ENCODE data around the gene KCNE5.

KCNE5 gene

GRCh38 chrX:109635146-109635545 is 10.2 kb upstream of the KCNE5 start:
- peak; percentile 18; the same call in 1 of the 2 replicates for TF ChIP-seq CTCF (conservative IDR thresholded peaks at IDR 0.05; ENCODE audit: low read depth)
- POLR2A ChIA-PET (ENCODE audit: low non-redundant PET), result no interaction called here
- DNase-seq (ENCODE audit: low spot score), result peak; percentile 3
- no peak overlapping the region for H3K27ac ChIP-seq
- CTCF ChIA-PET, result interaction anchor here (0.7 kb wide), 1 partner anchor 405 kb away, joined by 3 read pairs; no protein-coding TSS in a partner anchor

- peak; percentile 19 for DNase-seq (ENCODE audit: low spot score)
- no peak overlapping the region for H3K27ac ChIP-seq
- TF ChIP-seq CTCF (conservative IDR thresholded peaks at IDR 0.05; ENCODE audit: low read depth), result peak; percentile 19; the same call in 1 of the 2 replicates
- ChIA-PET CTCF (interaction anchor here (0.8 kb wide), 1 partner anchor 147 kb away, joined by 6 read pairs; no protein-coding TSS in a partner anchor), POLR2A (ENCODE audit: low non-redundant PET) (no interaction called here)
Measured at GRCh38 chrX:109632906-109633504, 8.0 kb upstream of the KCNE5 start.

- no peak for TF ChIP-seq CTCF (conservative IDR thresholded peaks at IDR 0.05; ENCODE audit: low read depth)
- POLR2A ChIA-PET (ENCODE audit: low non-redundant PET), result no interaction called here
- no peak overlapping the region for H3K27ac ChIP-seq
- CTCF ChIA-PET, result no interaction called here
- no peak for DNase-seq (ENCODE audit: low spot score)
Measured at GRCh38 chrX:109629310-109629709, 4.3 kb upstream of the KCNE5 start.

GRCh38 chrX:109626637-109627036 is 1.7 kb upstream of the KCNE5 start:
- TF ChIP-seq CTCF (conservative IDR thresholded peaks at IDR 0.05; ENCODE audit: low read depth), result no peak
- ChIA-PET CTCF (no interaction called here), POLR2A (ENCODE audit: low non-redundant PET) (no interaction called here)
- no peak for DNase-seq (ENCODE audit: low spot score)
- H3K27ac ChIP-seq, result no peak overlapping the region

GRCh38 chrX:109623997-109624396 is 975 bp downstream of the KCNE5 start:
- ChIA-PET CTCF (no interaction called here), POLR2A (ENCODE audit: low non-redundant PET) (no interaction called here)

GRCh38 chrX:109622270-109622669 is 2.7 kb downstream of the KCNE5 start:
- no peak overlapping the region for H3K27ac ChIP-seq
- DNase-seq (ENCODE audit: low spot score), result no peak
- TF ChIP-seq CTCF (conservative IDR thresholded peaks at IDR 0.05; ENCODE audit: low read depth), result no peak
- POLR2A ChIA-PET (ENCODE audit: low non-redundant PET), result no interaction called here
- CTCF ChIA-PET, result interaction anchor here (0.6 kb wide), 1 partner anchor 112 kb away, joined by 3 read pairs; no protein-coding TSS in a partner anchor

More at GRCh38 chrX:109623997-109624396, 975 bp downstream of the KCNE5 start:
- TF ChIP-seq CTCF (conservative IDR thresholded peaks at IDR 0.05; ENCODE audit: low read depth), result no peak
- no peak overlapping the region for H3K27ac ChIP-seq
- DNase-seq (ENCODE audit: low spot score), result no peak
